HG03103 (cell line): ENCODE results near the gene AJAP1.

Source experiments
- ATAC-seq: cut with Tn5 transposase; IDR thresholded peaks from one replicate; pipeline ENCODE4 v1.9.1; 2021; ENCODE audit warnings: low read depth; ENCODE audit not compliant: unreplicated experiment

The AJAP1 gene

GRCh38 chr1:4726620-4727341 lies 72.4 kb downstream of the AJAP1 start:
- ATAC-seq: no peak

DNA sequence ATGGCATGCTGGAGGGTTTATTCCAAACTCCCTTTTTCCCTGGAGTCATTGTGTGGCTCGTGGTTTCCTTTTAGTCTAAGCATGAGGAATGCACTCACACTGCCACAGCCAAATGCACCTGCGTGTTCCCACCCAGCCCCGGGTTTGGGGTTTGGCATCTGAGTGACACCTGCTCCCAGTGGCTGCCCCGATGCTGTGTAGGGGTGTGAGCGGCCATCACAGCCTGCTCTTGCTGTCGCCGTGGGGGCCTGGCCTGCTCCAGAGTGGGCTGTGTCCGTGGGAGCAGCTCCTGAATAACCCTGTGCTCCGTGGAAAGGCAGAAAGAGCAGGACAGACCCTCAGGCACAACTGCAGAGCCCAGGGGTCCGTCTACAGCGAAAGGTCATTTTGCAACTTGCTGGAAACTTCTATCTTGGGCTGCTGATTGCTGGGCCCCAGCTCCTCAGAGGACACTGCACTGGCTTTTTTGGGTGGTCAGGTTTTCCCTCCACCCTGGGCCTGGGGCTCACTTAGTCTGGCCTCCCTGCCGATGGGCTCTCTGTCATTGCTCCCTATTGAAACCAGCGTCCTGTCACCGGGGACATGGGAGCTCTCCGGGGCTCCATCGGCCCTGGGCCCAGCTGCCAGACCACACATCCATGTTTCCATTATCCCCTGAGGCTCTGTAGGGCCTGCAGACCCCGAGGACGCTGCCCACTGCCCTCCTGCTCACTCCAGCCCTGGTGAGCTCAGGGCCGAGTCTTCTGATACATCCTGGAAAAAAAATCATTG lies 74.1 kb downstream of the AJAP1 start:
- no peak for ATAC-seq

DNA sequence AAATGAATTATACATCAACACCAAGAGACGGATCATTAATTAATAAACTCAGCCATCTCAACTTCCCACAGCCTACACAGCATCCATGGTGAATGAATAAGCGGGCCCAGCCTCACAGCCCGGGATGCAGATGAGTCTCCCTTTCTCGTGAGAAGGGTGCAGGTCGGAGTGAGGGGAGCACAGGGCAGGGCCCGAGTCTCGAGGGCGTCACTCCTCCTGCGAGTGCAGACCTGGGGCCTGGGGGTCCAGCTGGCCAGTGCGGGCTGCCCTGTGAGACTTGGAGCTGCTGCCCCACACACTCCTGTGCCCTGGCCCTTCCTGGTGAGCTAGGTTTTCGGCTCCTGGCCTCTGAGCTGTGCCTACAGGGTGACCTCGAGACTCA lies 74.7 kb downstream of the AJAP1 start:
- no peak for ATAC-seq

DNA sequence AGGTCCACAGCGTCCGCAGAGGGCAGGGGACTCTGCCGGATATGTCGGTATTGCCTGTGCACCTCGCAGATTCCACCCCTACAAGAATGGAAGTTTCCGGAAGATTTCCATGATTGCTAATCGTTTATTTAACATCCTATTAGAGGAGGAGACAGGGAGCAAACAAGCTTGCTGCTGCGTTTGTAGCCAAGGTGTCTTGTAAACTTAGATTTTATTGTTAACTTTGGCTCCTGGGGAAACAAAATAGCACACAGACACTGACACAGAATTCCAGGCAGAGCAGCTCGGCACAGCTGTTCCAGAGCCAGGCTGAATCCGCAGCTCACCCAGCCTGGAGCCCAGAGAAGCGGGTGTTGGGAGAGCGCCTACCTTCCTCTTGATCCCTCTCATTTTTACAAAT lies 75.7 kb downstream of the AJAP1 start:
- no peak for ATAC-seq

DNA sequence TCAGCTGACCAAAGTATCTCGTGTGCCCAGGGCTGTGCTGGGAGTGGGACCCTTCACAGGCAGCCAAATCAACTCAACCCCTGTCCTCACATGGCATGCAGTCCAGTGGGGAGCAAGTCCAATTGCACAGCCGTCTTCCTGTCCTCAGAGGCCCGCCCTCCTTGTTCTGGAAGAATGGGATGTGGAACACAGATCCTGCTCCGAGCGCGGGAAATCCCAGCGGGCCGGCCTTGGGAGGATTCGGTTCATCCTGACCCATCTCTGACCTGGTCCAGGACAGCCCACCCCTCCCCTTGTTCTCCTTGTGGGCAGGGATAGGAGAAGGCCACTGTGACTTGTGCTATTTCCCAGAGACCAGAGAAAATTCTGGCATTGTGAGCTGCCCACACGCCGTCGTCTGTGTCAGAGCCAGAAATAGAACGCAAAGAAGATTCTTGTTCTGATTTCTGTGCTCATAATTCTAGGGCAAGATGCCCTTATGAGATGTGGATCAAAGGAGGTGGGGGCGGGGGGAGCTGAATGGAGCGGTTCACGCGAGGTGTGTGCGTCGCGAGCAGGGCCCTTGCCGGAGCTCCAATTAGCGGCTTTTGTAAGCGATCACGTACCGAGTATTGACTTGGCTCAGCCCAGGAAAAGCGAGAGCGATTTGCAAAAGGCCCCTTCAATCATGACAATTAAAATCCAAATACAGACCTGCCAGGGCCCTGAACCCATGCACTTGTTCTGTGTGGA lies 79.2 kb downstream of the AJAP1 start:
- no peak for ATAC-seq

GRCh38 chr1:4734219-4734618 lies 79.8 kb downstream of the AJAP1 start:
- no peak for ATAC-seq

- ATAC-seq: no peak
Observed at GRCh38 chr1:4734791-4735190, 80.4 kb downstream of the AJAP1 start.

DNA sequence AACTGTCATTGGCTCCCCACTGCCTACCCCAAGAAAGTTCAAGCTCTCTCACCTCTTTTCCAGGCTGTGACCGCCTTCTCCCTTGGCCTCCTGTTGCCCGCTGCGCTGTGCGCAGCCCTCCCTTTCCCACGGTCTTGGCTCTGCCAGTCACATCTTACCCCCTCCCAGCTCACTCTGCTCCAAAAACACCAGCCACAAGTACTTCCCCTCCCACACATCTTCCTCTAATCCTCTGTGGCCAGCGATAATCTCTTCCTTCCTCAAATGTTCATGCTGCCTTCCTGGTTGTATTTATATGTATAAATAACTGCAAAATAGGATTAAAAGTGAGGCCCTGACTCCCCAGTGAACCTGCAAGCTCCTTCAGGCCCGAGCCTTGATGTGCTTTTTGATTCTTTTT lies 81.8 kb downstream of the AJAP1 start:
- no peak for ATAC-seq

DNA sequence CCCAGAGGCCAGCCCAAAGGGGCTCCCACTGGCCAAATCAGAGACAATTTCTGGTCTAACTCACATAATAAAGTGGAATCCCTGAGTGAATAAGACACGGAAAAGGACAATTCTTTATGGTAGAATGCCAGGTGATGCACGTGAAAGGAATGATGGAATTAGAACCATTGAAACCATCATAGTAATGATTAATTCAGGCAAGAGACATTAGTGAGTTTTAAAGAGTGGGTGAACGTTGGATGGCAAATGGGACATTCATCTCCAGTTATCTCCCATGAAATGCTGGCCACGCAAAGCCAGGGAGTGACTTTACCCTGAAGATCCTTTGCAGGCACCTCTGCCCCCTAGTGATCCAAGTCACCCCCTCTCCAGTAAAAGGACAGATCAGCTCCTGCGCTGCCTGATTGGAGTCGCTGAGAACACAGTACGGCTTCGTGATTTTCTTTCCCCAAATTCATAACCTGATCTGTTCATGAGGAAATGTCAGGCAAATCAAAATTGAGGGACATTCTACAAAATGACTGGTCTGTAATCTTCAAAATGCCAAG lies 87.5 kb downstream of the AJAP1 start:
- ATAC-seq: no peak

- no peak for ATAC-seq
Observed at GRCh38 chr1:4743978-4744750, 89.8 kb downstream of the AJAP1 start.

DNA sequence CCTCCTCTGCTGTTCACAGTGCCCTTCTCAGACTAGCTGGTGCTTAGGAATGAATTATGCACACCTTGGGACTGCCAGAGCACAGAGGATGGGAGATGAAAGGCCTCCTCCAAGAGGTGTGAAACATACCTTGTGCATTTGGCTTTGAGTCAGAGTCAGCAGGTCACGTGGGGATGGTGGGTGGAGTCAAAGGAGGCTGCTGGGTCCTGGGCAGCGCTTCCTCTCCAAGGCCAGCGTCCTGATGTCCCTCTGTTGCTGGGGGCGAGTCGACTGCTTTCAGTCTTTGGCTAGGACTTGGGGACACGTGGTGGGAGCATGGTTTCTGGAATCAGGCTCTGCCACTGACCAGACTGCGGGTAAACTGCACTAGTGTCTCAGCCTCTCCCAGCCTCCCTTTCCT lies 91.2 kb downstream of the AJAP1 start:
- ATAC-seq: no peak

DNA sequence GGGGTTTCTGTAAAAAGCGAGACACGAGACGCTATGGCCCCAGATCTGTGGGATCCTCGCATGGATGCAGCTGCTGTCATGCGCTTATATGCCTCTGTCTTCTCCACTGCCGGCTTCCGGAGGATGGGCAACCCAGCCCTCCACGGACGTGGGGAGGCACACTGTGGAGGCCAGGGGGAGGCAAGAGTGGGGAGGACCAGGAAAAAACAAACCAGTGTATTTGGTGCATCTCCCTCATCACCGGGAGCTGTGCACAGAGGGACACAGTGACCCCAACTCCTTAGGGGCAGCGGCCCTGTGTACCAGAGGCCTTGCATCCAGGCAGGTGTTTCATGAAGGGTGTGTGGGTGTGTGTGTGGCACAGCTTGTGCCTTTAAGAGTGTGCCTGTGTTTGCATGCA lies 95.0 kb downstream of the AJAP1 start:
- ATAC-seq: no peak

- ATAC-seq: no peak
Observed at GRCh38 chr1:4750177-4750576, 95.8 kb downstream of the AJAP1 start.

DNA sequence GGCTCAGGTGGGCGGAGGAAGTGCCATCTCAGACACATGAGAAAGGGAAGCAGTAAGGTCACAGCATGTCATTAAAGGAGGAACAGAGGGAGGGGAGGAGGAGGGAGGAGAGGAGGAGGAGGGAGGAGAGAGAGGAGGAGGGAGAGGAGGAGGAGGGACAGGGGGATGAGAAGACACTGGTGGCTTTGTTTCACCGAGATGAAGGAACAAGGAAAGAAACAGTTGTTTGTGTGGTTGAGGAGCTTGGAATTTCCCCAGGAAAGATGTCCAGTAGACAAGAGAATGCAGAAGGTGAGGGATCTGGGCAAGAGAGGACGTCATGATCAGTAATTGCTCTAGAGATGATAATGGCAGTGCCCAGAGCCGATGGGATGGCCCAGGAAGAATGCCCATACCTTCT lies 97.7 kb downstream of the AJAP1 start:
- ATAC-seq: no peak

GRCh38 chr1:4754816-4755215 lies 100.4 kb downstream of the AJAP1 start:
- ATAC-seq: no peak

DNA sequence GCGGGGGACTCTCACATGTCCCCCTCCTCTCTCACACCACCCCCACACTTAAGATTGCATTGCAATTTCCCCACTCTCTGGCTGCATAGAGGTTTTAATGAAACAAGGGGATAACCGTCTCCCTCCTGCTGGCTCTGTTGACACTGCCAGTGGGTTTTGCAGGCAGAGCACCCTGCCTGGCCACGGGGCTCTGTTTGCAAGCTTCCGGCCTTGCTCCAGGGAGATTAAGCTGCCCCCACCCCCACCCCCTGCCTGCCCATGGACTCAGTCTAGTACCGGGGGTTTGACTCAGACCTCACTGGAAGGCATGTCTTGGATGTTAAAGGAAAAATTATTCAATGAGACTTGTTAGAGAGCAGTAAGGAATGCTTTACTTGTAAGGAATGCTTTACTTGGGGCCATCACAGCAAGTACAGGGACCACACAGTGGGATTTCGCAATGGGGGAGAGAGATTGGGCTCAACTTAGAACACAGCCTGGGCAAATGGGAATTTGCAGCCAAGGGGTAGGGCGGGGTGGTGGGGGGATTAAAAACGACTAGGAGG lies 101.0 kb downstream of the AJAP1 start:
- ATAC-seq: no peak

DNA sequence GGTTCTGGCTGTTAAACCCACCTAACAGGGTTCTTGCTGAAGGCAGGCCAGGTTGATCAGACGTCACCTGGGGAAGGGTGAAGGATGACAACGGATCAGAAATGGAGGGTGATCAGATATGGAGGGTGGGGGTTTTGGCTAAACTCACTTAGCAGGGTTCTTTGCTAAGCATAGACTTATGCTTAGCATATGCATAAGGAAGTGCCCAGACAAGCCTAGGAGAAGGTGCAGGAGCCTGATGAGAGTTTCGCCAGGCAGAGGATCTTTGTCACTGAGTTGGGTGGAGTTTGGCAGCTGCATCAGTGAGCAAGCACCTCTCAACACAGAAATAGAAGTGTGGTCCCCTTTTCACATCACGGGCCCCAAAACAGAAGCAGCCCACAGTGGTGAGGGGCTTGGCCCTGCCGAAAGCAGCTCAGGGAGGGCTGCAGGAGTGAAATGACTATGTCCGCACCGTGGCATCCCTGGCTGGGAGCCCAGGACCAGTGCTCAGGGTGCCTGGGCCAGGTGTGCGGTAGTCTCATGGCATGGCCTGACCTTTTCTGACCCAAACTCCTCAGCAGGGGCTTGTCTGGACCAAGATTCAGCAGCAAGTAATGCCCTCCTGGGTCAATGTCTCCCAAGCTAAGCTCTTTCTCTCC lies 101.6 kb downstream of the AJAP1 start:
- ATAC-seq: no peak

DNA sequence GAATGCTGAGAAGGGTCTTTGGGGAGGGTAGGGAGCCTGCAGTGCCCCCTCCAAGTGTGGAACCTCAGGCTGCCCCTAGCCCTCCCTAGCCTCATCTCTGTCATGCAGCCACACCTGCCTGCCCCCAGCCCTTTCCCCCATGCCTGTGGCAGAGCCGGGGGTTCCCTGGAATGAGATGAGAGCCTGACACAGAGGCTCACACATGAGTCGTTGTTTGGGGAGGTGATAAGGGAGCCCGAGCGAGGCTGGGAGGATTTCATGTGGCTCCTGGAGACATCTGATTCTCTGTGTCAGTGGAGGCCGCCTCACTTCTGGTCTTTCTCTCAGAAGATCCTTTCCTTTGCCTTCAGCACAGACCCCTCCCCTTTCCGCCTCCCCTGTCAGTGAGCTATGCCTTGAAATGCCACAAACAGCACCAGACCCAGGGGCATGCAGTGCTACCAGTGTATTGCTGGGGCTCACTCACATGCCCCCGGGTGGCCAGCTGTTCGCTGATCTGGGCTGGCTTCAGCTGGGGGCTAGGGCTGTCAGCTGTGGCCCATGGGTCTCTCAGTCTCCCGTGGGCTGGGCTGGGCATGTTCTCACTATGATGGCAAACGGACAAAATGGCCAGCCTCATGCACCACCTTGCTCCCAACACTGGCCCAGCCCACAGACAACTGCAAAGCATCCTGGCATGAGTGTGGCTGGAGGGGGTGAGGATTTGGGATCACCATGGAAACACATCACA lies 102.6 kb downstream of the AJAP1 start:
- no peak for ATAC-seq

- ATAC-seq: no peak
Observed at GRCh38 chr1:4759671-4760070, 105.3 kb downstream of the AJAP1 start.
